DOHH2 (cell line): Measurements from ENCODE around the gene RNU7-1.

Source experiments
- EZH2phosphoT487 ChIP-seq: fragments of 200-600 bp; sonication (generic); IDR thresholded peaks from 2 replicates; pipeline ENCODE4 v1.6.1; 2017; ENCODE audit warnings: borderline replicate concordance, mild to moderate bottlenecking, antibody characterized with exemption, low read length, moderate library complexity, mixed read lengths
- TF ChIP-seq, protein P1 (sequence below): fragments of 200-600 bp; sonication (generic); IDR thresholded peaks from one replicate; pipeline ENCODE4 v1.5.1; 2014; ENCODE audit warnings: antibody characterized with exemption, mild to moderate bottlenecking, low read depth, low read length; ENCODE audit not compliant: poor library complexity, severe bottlenecking

GRCh38 chr12:6946033-6946919 is 2.7 kb downstream of the RNU7-1 start:
- TF ChIP-seq, protein P1, sequence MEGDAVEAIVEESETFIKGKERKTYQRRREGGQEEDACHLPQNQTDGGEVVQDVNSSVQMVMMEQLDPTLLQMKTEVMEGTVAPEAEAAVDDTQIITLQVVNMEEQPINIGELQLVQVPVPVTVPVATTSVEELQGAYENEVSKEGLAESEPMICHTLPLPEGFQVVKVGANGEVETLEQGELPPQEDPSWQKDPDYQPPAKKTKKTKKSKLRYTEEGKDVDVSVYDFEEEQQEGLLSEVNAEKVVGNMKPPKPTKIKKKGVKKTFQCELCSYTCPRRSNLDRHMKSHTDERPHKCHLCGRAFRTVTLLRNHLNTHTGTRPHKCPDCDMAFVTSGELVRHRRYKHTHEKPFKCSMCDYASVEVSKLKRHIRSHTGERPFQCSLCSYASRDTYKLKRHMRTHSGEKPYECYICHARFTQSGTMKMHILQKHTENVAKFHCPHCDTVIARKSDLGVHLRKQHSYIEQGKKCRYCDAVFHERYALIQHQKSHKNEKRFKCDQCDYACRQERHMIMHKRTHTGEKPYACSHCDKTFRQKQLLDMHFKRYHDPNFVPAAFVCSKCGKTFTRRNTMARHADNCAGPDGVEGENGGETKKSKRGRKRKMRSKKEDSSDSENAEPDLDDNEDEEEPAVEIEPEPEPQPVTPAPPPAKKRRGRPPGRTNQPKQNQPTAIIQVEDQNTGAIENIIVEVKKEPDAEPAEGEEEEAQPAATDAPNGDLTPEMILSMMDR = no peak
- no peak for TF ChIP-seq EZH2phosphoT487
